GM19193 (cell line): ENCODE data around the gene DIAPH2.

Experiments
- POLR2A ChIP-seq: IDR thresholded peaks from 4 replicates; pipeline ENCODE4 v1.6.1; 2011; ENCODE audit not compliant: insufficient read depth, insufficient read length; ENCODE audit errors: extremely low read depth

DIAPH2 gene

GRCh38 chrX:97096385-97096784, 411.7 kb downstream of the DIAPH2 start:
- no peak for TF ChIP-seq POLR2A

GRCh38 chrX:97102938-97103337, 418.3 kb downstream of the DIAPH2 start:
- no peak for TF ChIP-seq POLR2A

GRCh38 chrX:97109730-97110129, 425.1 kb downstream of the DIAPH2 start:
- no peak for TF ChIP-seq POLR2A

- no peak for TF ChIP-seq POLR2A
Observed at GRCh38 chrX:97117572-97117971, 432.9 kb downstream of the DIAPH2 start.

- TF ChIP-seq POLR2A = no peak
Observed at GRCh38 chrX:97119474-97120109, 434.9 kb downstream of the DIAPH2 start.

GRCh38 chrX:97123001-97123400, 438.4 kb downstream of the DIAPH2 start:
- no peak for TF ChIP-seq POLR2A

GRCh38 chrX:97126020-97126419, 441.4 kb downstream of the DIAPH2 start:
- TF ChIP-seq POLR2A = no peak

GRCh38 chrX:97132664-97133415, 448.2 kb downstream of the DIAPH2 start:
- no peak for TF ChIP-seq POLR2A

GRCh38 chrX:97145934-97146333, 461.3 kb downstream of the DIAPH2 start:
- no peak for TF ChIP-seq POLR2A

- TF ChIP-seq POLR2A = no peak
Observed at GRCh38 chrX:97155816-97156215, 471.2 kb downstream of the DIAPH2 start.

GRCh38 chrX:97158269-97158668, 473.6 kb downstream of the DIAPH2 start:
- no peak for TF ChIP-seq POLR2A

- no peak for TF ChIP-seq POLR2A
Observed at GRCh38 chrX:97159916-97160800, 475.5 kb downstream of the DIAPH2 start.

GRCh38 chrX:97167333-97167732, 482.7 kb downstream of the DIAPH2 start:
- no peak for TF ChIP-seq POLR2A

- no peak for TF ChIP-seq POLR2A
Observed at GRCh38 chrX:97168646-97169045, 484.0 kb downstream of the DIAPH2 start.

GRCh38 chrX:97175147-97175546, 490.5 kb downstream of the DIAPH2 start:
- no peak for TF ChIP-seq POLR2A
